SKM-1 treated with dmso at 0.1 percent for 144 hours (cell line): ENCODE measurements around the gene ATP8B3.

Experiments
- DNase-seq: peaks from one replicate; lab custom pipeline; 2025; ENCODE audit not compliant: unreplicated experiment; lab: John Stamatoyannopoulos, UW

Gene ATP8B3

DNA sequence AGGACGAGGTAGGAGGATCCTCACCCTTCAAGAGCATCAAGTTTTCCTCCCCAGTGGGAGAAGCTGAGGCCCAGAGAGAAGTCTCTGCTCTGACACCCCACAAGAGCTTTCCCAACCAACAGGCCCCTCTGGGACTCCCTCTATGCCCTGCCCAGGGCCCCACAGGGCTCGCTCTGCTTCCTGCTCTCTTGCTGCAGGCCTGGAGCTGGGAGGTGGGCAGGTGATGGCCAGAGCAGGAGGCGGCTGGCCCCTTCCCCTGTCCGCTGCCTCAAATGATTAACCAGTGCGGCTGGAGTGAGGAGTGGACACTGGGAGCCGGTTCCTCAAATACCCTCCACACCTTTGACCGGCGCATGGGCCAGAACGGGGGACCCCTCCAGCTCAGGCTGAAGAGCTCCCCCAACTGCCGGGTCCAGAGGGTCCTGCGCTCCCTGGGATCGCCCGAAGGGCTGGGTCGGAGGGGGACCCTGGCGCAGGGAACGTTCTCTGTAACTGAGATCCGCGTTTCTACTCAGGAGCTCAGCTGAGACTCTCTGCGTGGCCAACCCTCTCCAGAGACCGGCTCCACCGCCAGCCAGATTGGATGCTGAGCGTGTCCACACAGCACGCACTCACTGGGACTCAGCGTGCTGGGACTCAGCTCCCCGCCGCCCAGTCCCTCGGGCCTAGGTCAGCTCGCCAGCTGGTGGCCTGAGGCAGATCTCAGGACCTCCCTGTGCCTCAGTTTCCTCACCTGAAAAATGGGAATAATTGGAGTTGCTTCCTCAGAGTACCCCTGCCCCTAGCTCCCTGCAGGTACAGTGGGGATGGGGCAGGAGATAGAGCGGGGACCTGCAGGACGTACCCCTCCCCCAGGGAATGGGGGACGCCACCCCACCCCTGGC lies 65.4 kb downstream of the ATP8B3 start:
- no peak for DNase-seq

DNA sequence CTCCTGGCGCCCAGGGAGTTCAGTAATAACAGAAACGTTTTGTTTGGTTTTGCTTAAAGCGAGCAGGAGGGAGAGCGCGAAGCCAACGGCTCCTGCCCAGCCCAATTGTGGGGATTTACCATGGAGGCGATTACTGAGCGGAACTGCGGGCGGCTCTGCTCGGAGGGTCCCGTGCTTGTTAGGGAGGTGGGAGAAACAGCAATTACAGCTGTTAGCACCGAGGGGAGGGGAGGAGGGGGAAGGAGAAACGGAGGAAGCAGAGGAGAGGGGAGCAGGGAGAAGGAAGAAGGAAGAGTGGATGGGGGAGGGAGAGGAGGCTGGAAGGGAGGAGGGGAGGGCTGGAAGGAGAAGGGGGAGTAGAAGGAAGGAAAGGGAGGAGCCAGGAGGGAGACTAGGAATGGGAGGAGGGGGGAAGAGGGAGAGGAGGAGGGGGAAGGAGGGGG lies 66.5 kb downstream of the ATP8B3 start:
- no peak for DNase-seq

DNA sequence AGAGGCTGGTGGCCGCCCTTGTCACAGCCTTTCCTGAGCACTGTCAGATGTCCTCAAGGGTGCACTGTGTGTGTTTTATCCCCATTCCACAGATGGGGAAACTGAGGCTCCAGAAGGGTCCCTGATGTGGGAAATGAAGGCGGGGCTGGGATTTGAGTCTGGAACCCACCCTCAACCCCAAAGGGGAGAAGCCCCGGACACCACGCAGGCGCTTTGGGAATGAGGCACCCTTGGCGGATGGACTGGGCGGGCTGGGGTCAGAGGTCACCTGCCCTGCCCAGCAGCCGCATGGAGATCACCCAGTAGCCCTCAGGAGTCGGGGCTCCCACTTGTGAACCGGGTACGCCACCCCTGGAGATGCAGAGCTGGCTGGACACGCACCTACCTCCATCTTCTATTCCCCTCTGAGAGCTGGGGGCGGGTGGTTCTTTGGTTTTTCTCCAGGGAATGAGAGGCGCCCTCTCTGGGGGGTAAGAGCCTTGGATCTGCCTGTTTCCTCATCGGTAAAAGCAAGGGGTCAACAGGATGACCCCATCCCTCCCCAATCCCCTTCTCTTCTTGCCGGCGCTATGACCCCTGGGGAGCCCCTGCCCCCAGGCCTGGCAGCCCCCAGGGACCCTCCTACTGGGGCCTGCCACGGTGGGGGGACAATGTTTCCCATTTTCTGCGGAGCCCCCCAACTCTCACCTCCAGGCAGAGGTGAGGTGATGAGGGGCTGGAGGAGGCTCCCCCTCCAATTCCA lies 67.1 kb downstream of the ATP8B3 start:
- no peak for DNase-seq

DNA sequence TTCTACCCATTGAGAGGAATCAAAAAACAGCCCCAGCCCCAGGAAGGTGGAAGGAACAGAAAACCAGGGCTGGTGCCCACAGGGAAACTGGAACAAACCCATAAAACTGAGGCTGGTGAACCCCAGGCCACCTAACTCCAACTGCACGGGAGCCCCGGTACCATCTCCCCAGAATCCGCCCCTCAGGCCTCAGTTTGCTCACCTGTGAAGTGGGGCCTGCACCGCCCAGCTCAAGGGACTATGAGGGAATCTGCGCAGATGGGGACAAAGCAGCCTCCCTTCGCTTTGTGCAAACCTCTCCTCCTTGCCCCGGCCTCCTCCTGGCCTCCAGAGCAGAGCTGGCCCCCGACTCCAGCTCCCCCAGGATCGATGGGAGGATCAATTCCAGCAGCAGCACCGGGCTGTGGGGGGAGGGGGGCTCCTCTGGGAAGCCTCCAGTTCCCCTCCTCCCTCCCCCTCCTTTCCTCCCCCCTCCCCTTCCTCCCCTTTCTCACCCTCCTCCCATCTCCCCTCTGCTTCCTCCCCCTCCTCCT lies 67.9 kb downstream of the ATP8B3 start:
- DNase-seq, result no peak

GRCh38 chr19:1742989-1743696 lies 68.9 kb downstream of the ATP8B3 start:
- no peak for DNase-seq

DNA sequence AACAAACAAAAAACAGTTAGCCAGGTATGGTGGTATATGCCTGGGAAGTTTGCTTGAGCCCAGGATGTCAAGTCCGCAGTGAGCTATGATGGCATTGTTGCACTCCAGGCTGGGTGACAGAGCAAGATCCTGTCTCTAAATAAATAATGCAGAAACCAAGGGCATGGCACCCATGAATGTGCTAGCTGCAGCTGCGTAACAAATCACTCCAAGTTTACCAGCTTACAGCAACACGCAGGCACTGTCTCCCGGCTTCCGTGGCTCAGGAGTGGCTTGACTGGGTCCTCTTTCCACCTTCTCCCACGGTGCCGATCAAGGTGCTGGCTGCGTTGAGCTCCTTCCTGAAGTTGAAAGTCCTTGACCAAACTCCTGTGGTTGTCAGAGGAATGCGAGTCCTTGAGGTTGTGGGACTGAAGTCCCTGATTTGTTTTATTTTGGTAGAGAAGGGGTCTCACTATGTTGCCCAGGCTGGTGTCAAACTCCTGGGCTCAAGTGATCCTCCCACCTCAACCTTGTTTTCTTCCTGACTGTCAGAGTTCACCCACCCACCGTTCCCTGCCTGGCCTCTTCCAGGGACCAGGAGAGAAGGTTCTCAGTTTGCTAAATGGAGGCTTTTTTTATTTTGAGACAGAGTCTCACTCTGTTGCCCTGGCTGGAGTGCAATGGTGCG lies 72.0 kb downstream of the ATP8B3 start:
- DNase-seq, result no peak

DNA sequence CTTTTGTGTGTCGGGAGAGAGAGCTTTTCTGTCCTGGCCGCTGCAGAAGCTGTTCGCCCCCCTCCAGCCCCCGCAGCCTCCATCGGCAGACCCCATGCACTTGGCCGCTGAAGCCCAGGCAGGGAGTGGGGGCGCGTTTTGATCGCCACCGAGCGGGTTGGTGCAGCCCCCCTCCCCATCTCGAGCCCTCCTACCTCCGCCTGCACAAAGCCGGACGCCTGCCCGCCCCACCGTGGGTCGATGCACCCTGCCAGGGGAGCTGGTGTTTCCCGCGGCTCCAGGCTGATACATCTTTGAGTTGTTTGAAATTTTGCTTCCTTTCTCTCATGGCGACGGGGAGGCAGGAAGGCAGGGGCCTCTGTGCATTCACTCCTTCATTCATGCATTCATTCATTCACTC lies 75.1 kb downstream of the ATP8B3 start:
- DNase-seq, result no peak

DNA sequence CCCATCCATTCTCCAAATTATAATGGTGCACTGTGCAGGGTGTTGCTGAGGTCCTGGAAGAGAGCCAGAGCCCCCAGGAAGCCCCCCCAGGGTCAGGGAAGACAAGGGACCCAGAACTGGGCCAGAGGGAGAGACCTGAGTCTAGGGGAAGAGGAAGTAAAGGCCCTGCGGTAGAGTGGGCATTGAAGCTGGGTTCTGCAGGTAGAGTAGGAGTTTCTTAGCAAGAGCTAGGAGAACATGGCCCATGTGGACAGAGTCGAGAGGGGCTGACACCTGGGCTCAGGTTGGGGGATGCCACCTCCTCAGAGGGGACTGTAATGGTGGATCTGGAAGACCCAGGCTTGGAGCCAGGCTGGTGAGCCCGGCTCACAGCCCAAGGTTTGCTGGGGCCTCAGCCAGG lies 75.8 kb downstream of the ATP8B3 start:
- DNase-seq, result no peak

DNA sequence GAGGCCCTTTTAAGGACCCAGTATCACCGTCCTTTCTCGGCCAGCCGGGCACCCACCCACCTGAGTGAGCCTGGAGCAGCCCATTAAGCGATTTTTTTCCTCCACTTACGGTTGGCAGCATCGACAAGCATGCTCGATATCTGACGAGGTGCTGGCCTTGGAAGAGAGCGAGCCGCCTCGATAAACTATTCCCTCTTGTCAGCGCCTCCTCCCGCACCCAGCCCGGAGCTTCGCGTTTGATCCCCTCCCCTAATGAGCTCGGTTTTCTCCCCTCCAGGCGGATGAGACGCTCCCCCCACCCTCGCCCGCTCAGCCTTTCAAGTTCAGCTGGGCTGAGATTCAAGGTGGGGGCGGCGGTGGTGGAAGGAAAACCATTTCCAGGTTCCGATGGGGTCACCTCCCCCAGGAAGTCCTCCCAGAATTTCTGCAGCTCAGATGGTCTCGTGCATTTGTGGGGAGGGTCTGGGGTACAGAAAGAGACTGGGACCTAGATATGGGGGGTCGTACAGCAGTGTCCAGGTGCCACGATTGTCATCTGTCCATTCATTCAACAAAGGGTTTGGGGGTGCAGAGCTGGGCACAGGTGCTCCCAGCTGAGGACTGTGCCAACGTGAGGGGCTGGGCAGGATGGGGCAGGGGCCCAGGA lies 77.6 kb downstream of the ATP8B3 start:
- DNase-seq, result no peak
